RKO (cell line): ENCODE data around the gene COX5B.
"Not testable (repeated sequence)": the region's sequence is repeated elsewhere in the genome, so short reads cannot be mapped to it uniquely, and the experiment has no call there.

ENCODE experiments used
- DNase-seq: peaks from one replicate; pipeline ENCODE4 v3.0.0-alpha.2; 2016; ENCODE audit warnings: low spot score

Gene COX5B

GRCh38 chr2:97654309-97654708 is 8.4 kb downstream of the COX5B start:
- DNase-seq, result no peak

GRCh38 chr2:97654791-97655190 is 8.9 kb downstream of the COX5B start:
- no peak for DNase-seq

GRCh38 chr2:97656129-97656755 is 10.4 kb downstream of the COX5B start:
- no peak for DNase-seq

GRCh38 chr2:97656905-97657587 is 11.2 kb downstream of the COX5B start:
- no peak for DNase-seq

- no peak for DNase-seq
Measured at GRCh38 chr2:97657986-97658690, 12.3 kb downstream of the COX5B start.

GRCh38 chr2:97658691-97659157 is 12.9 kb downstream of the COX5B start:
- DNase-seq, result no peak

- no peak for DNase-seq
Measured at GRCh38 chr2:97659256-97660043, 13.6 kb downstream of the COX5B start.

GRCh38 chr2:97660044-97660774 is 14.3 kb downstream of the COX5B start:
- no peak for DNase-seq

- no peak for DNase-seq
Measured at GRCh38 chr2:97660775-97661389, 15.0 kb downstream of the COX5B start.

GRCh38 chr2:97661927-97662326 is 16.1 kb downstream of the COX5B start:
- DNase-seq, result no peak

- DNase-seq, result no peak
Measured at GRCh38 chr2:97662386-97662894, 16.6 kb downstream of the COX5B start.

GRCh38 chr2:97662895-97663625 is 17.2 kb downstream of the COX5B start:
- DNase-seq, result peak; percentile 96

GRCh38 chr2:97663626-97663961 is 17.7 kb downstream of the COX5B start:
- DNase-seq, result no peak

- peak; percentile 99 for DNase-seq
Measured at GRCh38 chr2:97663962-97664635, 18.2 kb downstream of the COX5B start, which contains the start of gene ACTR1B. ACTR1B (minus strand) TSS chr2:97664044; CDS start chr2:97663890, 154 bp downstream.

GRCh38 chr2:97664636-97664970 is 18.7 kb downstream of the COX5B start:
- peak; percentile 60 for DNase-seq

- no peak for DNase-seq
Measured at GRCh38 chr2:97669448-97669847, 23.6 kb downstream of the COX5B start, which contains the start of gene C2orf92. C2orf92 (plus strand) TSS chr2:97669713; CDS start chr2:97669789, 76 bp downstream.

- no peak for DNase-seq
Measured at GRCh38 chr2:97670471-97670870, 24.6 kb downstream of the COX5B start.

GRCh38 chr2:97671526-97671925 is 25.7 kb downstream of the COX5B start:
- no peak for DNase-seq

- DNase-seq, result not testable (repeated sequence)
Measured at GRCh38 chr2:97672606-97673140, 26.8 kb downstream of the COX5B start.
